NCI-H1694 treated with DMSO at 0.1 percent for 48 hours (cell line): ENCODE results near the gene GALNT10.

ENCODE experiments used
- DNase-seq: peaks from one replicate; lab custom pipeline; 2025; lab: John Stamatoyannopoulos, UW

GALNT10 gene

GRCh38 chr5:154203798-154204578, 13.5 kb downstream of the GALNT10 start:
- DNase-seq, result no peak

- DNase-seq, result no peak
Measured at GRCh38 chr5:154205441-154206117, 15.0 kb downstream of the GALNT10 start.

- DNase-seq, result no peak
Measured at GRCh38 chr5:154206311-154206710, 15.8 kb downstream of the GALNT10 start.

GRCh38 chr5:154207204-154207603, 16.7 kb downstream of the GALNT10 start:
- DNase-seq, result no peak

GRCh38 chr5:154209591-154210081, 19.1 kb downstream of the GALNT10 start:
- no peak for DNase-seq

GRCh38 chr5:154210163-154210562, 19.6 kb downstream of the GALNT10 start:
- no peak for DNase-seq

GRCh38 chr5:154211641-154212390, 21.3 kb downstream of the GALNT10 start:
- DNase-seq, result no peak

GRCh38 chr5:154213592-154213991, 23.1 kb downstream of the GALNT10 start:
- no peak for DNase-seq

GRCh38 chr5:154214371-154215106, 24.0 kb downstream of the GALNT10 start:
- no peak for DNase-seq

- no peak for DNase-seq
Measured at GRCh38 chr5:154215571-154216325, 25.2 kb downstream of the GALNT10 start.

GRCh38 chr5:154217462-154217861, 26.9 kb downstream of the GALNT10 start:
- no peak for DNase-seq

- DNase-seq, result no peak
Measured at GRCh38 chr5:154218786-154219185, 28.3 kb downstream of the GALNT10 start.

GRCh38 chr5:154220625-154221024, 30.1 kb downstream of the GALNT10 start:
- no peak for DNase-seq

GRCh38 chr5:154221371-154221896, 30.9 kb downstream of the GALNT10 start:
- no peak for DNase-seq

- no peak for DNase-seq
Measured at GRCh38 chr5:154222414-154222813, 31.9 kb downstream of the GALNT10 start.

GRCh38 chr5:154223320-154223719, 32.8 kb downstream of the GALNT10 start:
- DNase-seq, result no peak

GRCh38 chr5:154227090-154227489, 36.6 kb downstream of the GALNT10 start:
- DNase-seq, result no peak

GRCh38 chr5:154228696-154229095, 38.2 kb downstream of the GALNT10 start:
- DNase-seq, result no peak

GRCh38 chr5:154230526-154230925, 40.0 kb downstream of the GALNT10 start:
- no peak for DNase-seq

GRCh38 chr5:154234551-154234950, 44.0 kb downstream of the GALNT10 start:
- no peak for DNase-seq

GRCh38 chr5:154236011-154236410, 45.5 kb downstream of the GALNT10 start:
- DNase-seq, result no peak
